Measurements from ENCODE around the gene AP1G2.
"Not testable (repeated sequence)": the region's sequence is repeated elsewhere in the genome, so short reads cannot be mapped to it uniquely, and the experiment has no call there.

AP1G2 gene

GRCh38 chr14:23538050-23538718, 29.4 kb downstream of the AP1G2 start:
- DNase-seq (ENCODE audit: low read depth) = no peak

GRCh38 chr14:23537351-23538049, 30.1 kb downstream of the AP1G2 start:
- DNase-seq (ENCODE audit: low read depth) = peak; percentile 29

GRCh38 chr14:23536906-23537305, 30.7 kb downstream of the AP1G2 start:
- not testable (repeated sequence) for DNase-seq (ENCODE audit: low read depth)

GRCh38 chr14:23536494-23536893, 31.1 kb downstream of the AP1G2 start:
- no peak for DNase-seq (ENCODE audit: low read depth)

- no peak for DNase-seq (ENCODE audit: low read depth)
These were observed 31.6 kb downstream of the AP1G2 start for GRCh38 chr14:23535943-23536342.

- DNase-seq (ENCODE audit: low read depth) = no peak
These were observed 33.7 kb downstream of the AP1G2 start for GRCh38 chr14:23533652-23534435.

GRCh38 chr14:23532658-23533057, 34.9 kb downstream of the AP1G2 start:
- DNase-seq (ENCODE audit: low read depth) = no peak

GRCh38 chr14:23531391-23531790, 36.2 kb downstream of the AP1G2 start:
- no peak for DNase-seq (ENCODE audit: low read depth)

- DNase-seq (ENCODE audit: low read depth) = peak; percentile 24
These were observed 37.1 kb downstream of the AP1G2 start for GRCh38 chr14:23530375-23531055.

GRCh38 chr14:23529016-23529415, 38.6 kb downstream of the AP1G2 start:
- DNase-seq (ENCODE audit: low read depth) = no peak

- no peak for DNase-seq (ENCODE audit: low read depth)
These were observed 39.0 kb downstream of the AP1G2 start for GRCh38 chr14:23528555-23528954.

- DNase-seq (ENCODE audit: low read depth) = no peak
These were observed 42.0 kb downstream of the AP1G2 start for GRCh38 chr14:23525611-23526010.

GRCh38 chr14:23524954-23525353, 42.6 kb downstream of the AP1G2 start:
- no peak for DNase-seq (ENCODE audit: low read depth)

- no peak for DNase-seq (ENCODE audit: low read depth)
These were observed 44.2 kb downstream of the AP1G2 start for GRCh38 chr14:23523229-23524016.

- DNase-seq (ENCODE audit: low read depth) = no peak
These were observed 44.9 kb downstream of the AP1G2 start for GRCh38 chr14:23522643-23523198.

GRCh38 chr14:23521785-23522640, 45.6 kb downstream of the AP1G2 start:
- no peak for DNase-seq (ENCODE audit: low read depth)

GRCh38 chr14:23520899-23521533, 46.6 kb downstream of the AP1G2 start:
- DNase-seq (ENCODE audit: low read depth) = no peak

- DNase-seq (ENCODE audit: low read depth) = no peak
These were observed 48.9 kb downstream of the AP1G2 start for GRCh38 chr14:23518709-23519108.

GRCh38 chr14:23517650-23518326, 49.8 kb downstream of the AP1G2 start:
- no peak for DNase-seq (ENCODE audit: low read depth)
